HG03575 (cell line): Measurements from ENCODE around the gene OVOL3.
A peak's percentile ranks its signal among the peaks of the same experiment; 100 is the strongest.
"Not testable (repeated sequence)": the region's sequence is repeated elsewhere in the genome, so short reads cannot be mapped to it uniquely, and the experiment has no call there.

Source experiments
- ATAC-seq: cut with Tn5 transposase; IDR thresholded peaks from one replicate; pipeline ENCODE4 v1.9.1; 2021; ENCODE audit not compliant: unreplicated experiment, insufficient number of reproducible peaks, low FRiP score; ENCODE audit errors: extremely low read depth

OVOL3 gene

DNA sequence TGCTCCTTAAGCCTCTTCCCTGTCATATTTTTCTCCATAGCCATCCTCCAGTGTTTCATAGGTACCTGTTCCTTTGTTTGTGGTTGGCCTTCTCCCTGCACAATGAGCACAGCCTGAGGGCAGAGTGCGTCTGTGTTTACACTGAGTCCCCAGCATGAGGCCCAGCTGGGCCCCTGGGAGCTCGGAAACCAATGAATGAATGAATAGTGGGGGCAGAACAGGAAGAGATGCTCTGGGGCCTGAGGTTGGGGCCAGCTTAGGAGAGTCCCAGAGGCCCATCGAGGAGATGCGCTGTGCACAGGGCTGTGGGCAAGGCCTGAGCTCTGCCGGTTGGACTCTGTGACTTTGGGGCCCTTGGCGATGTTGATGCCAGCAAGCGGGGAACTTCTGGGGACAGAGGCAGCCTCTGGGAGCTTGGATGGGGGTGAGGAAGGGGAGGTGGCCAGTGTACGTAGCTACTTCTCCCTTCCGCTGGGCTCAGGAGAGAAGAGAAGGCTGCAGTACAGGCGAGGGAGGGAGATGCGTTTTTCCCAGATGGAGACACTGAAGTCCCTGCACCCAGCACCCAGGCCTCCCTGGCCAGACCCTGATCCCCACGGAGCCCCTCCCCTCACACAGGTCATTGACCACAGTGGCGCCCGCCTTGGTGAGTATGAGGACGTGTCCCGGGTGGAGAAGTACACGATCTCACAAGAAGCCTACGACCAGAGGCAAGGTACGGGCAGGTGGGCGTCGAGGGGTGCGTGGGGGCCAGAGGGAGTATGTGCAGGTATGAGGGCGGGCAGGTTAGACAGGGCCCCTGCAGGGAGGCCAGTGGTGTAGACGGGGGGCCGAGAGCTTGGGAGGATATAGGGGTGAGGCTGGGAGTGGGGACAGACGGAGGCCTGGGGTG lies 9.4 kb downstream of the OVOL3 start:
- no peak for ATAC-seq

DNA sequence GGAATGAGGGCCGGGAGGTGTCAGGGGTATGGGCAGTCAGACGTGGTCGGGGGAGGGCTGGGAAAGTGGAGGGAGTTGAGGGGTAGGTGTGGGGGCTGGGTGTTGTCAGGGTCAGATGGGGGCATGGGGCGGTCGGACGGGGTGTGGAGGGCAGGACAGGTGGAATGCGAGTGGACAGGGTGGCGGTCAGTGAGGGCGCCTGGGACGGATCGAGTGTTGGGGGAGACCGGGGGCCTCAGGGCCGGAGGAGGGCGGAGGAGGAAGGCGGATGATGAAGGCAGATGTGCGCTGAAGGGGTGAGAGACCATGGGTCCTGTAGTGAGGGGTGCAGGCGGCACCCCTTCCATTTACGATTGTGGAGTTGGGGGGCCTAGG lies 10.0 kb downstream of the OVOL3 start:
- ATAC-seq, result no peak

DNA sequence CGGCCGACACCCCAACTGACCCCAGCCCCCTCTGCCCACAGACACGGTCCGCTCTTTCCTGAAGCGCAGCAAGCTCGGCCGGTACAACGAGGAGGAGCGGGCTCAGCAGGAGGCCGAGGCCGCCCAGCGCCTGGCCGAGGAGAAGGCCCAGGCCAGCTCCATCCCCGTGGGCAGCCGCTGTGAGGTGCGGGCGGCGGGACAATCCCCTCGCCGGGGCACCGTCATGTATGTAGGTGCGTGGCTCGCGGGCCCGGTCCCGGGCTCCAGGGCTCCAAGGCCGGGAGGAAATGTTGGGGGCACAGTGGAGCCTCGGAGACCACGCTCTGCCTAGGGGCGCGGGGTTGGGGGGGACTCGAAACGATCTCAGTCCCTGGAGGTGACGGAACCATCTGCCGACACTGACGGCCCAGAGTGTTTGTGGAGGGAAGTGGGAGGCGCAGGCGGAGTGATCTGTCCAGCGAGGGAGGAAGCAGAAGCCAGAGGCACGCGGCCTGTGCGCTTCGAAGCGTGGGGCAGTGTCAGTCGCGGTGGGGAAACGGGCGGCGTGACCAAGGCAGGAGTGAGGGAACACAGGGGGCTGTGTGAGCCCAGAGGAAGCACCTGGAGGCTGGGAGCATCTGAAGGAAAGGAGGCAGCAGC lies 10.7 kb downstream of the OVOL3 start:
- no peak for ATAC-seq

DNA sequence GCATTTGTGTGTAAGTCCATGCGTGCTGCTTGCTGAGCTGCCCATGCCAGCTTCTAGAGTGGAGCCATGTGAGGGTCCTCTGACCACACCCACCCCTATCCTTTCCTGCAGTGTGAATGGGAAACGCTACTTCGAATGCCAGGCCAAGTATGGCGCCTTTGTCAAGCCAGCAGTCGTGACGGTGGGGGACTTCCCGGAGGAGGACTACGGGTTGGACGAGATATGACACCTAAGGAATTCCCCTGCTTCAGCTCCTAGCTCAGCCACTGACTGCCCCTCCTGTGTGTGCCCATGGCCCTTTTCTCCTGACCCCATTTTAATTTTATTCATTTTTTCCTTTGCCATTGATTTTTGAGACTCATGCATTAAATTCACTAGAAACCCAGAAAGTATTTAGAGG lies 14.6 kb downstream of the OVOL3 start:
- no peak for ATAC-seq

DNA sequence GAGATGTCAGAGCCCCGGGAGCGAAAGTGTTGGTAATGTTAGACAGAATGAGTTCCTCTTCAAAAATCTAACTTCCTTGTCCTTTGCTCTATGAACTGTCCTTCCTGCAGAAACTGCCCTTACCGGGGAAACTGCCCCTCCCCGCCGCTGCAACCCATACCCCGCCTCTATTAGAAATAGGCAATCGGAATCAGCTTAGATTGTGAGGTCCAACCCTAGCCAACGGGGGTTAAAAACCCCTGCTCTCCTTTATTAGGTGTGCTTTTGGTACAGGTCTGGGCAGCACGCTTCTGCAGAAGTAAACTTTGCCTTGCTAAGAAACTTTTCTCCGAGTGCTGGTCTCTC lies 17.4 kb downstream of the OVOL3 start:
- ATAC-seq, result no peak

DNA sequence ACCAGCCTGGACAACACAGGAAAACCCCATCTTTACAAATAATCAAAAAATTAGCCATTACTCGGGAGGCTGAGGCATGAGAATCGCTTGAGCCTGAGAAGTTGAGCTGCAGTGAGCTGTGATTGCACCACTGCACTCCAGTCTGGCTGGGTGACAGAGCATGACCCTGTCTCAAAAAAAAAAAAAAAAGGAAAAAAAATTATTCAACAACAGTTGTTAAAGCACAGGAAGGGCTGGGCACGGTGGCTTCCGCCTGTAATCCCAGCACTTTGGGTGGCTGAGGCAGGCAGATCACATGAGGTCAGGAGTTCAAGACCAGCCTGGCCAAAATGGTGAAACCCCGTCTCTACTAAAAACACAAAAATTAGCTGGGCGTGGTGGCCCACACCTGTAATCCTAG lies 20.3 kb downstream of the OVOL3 start:
- ATAC-seq, result not testable (repeated sequence)

DNA sequence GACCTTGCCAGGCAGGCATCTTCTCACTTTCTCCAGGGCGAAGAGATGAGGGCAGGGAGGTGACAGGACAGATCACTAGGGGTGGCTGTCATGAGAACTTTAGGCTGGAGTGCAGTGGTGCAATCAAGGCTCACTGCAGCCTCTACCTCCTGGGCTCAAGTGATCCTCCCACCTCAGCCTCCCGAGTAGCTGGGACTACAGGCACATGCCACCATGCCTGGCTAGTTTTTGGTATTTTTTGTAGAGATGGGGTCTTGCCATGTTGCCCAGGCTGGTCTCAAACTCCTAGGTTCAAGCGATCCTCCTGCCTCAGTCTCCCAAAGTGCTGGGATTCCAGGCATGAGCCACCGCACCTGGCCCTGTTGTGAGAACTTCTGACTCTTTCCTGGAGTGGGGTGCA lies 23.9 kb downstream of the OVOL3 start:
- ATAC-seq, result not testable (repeated sequence)

DNA sequence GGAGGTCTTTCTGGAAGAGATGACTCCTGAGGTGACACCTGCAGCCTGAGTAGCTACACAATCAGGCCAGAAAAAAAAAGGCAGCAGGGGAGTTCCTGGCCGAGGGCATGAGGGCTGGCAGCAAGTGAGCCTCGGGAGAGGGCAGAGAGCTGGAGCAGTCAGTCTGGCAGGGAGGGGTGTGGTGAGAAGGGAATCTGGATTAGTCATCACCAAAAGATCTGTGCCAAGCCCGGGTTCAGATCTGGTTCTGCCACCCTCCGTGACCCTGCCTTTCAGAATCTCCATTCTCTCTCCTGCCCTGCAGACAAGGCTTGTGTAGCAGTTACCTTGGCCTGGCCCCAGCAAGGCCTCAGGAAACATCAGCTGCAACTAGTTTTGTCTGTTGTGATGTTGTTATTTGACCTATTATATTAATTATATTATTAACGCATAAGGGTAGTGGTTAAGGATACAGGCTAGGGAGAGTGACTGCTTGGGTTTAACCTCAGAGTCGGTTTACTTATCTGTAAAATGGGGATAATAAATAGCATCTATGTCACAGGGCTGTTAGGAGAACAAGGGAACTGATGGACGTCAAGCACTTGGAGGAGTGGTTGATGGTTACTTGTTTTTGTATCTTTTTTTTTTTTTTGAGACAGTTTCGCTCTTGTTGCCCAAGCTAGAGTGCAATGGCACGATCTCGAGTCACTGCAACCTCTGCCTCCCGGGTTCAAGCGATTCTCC lies 26.2 kb downstream of the OVOL3 start:
- no peak for ATAC-seq

DNA sequence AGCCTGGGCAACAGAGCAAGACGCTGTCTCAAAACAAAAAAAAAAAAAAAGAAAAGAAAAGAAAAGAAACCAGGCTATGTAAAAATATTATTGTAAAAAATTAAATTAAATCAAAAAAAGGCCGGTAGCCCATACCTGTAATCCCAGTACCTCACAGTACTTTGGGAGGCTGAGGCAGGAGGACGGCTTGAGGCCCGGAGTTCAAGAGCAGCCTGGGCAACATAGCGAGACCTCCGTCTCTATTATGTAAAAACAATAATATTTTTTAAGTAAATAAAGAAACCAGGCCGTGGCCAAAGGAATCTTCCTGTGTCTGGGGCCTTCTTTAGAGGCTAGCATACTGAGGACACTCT lies 28.2 kb downstream of the OVOL3 start:
- no peak for ATAC-seq

DNA sequence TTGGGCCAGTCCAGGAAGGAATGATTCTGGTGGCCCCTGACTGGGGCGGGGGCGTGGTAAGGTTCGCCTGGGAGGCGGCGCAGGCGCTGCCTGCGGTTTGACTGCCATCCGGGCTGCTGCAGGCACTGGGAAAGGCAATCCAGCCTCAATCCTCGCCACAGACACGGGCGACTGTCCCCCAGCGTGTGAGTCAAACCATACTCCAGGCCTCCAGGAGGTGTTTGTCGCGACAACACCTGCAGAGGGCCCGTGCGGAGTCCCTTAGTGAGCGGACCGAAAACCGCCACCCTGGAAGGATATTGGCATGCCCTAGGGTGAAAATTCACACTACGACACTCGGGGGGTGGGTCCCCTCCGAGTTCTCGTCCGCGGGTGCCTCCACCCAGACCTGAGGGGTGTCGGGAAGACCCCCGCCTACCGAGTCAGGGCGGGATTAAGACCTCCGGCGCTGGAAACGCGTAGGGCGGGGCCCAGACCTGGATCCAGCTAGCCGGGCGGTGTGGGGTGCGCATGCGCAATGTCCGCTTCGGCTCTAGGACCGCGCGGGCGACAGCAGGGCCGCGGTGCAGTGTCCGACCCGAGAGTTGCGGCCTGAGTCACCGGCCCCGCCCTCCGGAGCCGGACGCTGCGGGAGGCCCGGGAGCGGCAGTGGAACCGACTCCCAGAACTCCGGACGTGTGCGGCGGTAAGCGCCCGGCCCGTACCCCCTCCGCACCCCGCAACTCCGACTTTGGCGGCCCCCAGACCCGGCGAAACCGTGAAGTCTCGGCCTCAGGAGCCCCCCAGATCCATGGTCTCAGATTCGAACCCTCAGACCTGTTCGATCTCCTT lies 28.7 kb downstream of the OVOL3 start, which contains the start of gene CAPNS1:
Gene CAPNS1 (plus strand): TSS at position 594 of the 831 bp plus-strand sequence. CDS start 946 bp downstream, outside the sequence.
- ATAC-seq, result peak; percentile 76

DNA sequence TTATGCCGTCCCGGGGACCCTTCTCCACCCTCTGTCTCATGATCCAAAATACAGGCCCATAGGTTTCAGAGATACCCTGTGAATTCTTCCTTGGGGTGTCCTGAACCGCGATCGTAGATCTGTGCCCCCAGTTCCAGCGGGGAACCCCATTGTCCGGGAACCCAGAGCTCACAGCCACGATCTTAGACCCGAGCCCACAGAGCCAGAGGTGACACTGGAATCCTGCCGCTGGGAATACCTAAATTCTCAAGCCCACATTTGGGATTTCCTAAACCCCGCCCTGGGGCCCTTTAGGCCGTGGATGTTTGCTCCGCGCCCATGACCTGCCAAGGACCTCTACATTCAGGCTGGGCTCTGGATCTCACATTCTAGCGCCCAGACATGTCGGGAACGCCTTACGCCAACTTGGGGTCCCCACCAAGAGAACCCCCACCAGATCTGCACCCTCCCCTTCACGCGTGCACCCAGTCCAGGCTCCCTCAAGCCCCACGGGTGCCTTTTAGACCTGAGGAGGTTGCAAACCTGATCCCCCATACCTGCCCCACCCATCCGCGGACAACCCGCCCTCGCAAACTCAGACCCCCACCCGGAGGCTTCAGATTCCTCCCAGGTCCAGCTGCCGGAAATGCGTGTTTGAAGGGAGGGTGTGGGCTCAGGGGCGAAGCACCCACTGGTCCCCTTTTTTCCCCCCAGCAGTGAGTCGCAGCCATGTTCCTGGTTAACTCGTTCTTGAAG lies 29.5 kb downstream of the OVOL3 start:
- no peak for ATAC-seq

DNA sequence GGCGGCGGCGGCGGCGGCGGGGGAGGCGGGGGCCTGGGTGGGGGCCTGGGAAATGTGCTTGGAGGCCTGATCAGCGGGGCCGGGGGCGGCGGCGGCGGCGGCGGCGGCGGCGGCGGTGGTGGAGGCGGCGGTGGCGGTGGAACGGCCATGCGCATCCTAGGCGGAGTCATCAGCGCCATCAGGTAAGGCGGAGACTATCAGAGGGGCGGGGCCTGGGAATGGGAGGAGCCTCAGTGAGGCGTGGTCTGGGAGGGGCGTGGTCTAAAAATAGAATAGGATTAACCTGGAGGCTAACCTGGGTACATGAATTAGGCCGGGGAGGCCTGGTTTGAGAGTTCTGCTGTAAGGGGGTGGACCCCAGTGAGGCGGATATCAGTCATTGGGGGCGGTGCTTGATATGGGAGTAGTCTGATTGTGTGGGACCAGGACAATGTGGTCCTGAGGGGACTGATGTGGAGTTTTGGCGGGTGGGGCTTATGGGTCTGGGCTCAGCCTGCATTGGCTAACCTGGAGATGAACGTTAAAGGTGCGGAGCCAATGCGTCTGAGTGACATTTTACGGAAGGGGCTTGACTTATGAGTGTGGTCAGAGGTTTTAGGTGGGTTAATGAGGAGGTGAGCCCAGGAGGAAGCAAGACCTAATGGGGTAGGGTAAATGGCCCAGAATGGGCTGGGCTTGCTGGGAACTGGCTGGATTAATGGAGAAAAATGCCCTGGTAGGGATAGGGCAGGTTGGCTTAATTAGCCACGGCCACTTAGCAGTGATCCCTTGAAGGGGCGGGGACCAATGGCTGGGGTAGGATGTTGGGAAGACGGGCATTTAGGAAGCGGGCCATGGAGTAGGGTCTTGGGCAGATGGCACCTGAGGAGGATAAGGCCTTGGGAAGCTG lies 30.3 kb downstream of the OVOL3 start:
- no peak for ATAC-seq

DNA sequence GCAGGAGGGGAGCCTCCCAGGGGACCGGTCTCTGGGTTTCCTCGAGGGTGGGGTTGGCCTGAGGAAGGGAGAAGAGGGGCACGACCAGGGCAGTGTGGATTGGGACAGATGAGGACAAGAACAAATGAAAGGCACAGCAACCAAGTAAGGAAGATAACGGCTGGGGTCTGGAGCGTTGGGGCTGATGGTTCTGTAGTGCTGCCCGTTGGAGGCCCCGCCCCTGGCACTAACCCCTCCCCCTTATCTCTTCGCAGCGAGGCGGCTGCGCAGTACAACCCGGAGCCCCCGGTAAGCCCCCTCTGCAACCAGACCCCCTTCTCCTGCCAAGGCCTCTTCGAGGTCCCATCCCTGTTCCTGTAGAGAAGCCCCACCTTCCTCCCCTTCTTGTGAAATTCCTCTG lies 31.1 kb downstream of the OVOL3 start:
- ATAC-seq, result no peak

DNA sequence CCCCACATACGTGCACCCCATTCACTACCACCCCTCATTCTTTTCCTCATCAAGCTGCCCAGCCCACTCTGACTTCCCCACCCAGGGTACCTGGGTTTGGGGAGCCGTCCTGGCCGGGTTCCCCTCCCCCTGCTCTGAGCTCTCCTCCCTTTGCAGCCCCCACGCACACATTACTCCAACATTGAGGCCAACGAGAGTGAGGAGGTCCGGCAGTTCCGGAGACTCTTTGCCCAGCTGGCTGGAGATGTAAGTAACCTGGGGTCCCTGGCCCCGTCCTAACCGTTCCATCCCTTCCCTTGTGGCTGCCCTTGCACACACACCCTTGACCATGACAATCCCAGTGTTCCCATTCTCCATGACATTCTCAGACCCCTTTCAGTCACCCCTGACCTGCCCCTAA lies 31.6 kb downstream of the OVOL3 start:
- ATAC-seq, result no peak

DNA sequence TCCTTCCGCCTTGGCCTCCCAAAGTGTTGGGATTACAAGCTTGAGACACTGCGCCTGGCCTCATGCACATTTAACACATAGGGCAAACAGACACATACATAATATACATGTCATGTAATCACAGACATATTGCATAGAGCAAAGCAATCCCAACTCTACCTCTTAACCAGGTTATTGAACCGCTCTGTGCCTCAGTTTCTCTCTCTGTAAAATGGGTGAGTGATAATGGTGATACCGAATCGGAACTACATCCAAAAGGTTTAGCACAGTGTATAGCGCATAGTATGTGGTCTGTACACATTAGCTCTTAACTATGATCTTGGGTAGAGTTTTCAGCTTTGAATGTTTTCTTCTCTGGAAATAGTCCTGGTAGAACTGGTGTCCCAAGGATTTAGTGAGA lies 33.7 kb downstream of the OVOL3 start:
- no peak for ATAC-seq

DNA sequence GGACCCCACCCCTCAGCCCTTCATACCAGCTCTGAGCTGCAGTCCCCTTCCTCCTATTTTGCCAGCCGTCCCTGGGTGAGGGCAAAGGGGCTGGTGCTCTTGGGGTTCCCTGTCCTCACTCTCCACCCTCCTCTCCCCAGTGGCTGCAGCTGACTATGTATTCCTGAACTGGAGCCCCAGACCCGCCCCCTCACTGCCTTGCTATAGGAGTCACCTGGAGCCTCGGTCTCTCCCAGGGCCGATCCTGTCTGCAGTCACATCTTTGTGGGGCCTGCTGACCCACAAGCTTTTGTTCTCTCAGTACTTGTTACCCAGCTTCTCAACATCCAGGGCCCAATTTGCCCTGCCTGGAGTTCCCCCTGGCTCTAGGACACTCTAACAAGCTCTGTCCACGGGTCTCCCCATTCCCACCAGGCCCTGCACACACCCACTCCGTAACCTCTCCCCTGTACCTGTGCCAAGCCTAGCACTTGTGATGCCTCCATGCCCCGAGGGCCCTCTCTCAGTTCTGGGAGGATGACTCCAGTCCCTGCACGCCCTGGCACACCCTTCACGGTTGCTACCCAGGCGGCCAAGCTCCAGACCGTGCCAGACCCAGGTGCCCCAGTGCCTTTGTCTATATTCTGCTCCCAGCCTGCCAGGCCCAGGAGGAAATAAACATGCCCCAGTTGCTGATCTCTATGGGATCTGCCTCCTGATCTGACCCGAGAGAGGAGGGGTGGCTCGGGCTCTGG lies 38.9 kb downstream of the OVOL3 start:
- ATAC-seq, result no peak

DNA sequence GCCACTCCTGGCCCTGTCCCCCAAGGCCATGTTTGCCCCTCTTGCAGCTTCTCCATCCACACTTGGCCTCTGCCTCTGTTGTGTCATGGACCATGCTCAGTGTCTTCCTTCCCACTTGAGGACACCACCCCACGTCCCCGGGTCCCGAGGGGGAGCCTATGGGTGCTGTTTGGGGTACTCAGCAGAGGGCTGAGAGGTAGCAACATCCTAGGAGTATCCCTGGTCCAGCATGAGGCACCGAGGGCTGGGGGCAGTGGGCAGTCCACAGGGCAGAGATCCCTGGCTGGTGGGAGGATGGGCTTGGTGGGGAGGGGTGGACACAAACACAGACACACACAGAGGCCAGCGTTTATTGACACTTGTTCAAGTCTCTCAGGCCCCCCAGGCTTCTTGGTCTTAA lies 39.6 kb downstream of the OVOL3 start:
- no peak for ATAC-seq
